HG03139 (cell line): ENCODE measurements around the gene CPED1.
"Not testable (repeated sequence)": the region's sequence is repeated elsewhere in the genome, so short reads cannot be mapped to it uniquely, and the experiment has no call there.

Source experiments
- ATAC-seq: cut with Tn5 transposase; IDR thresholded peaks from one replicate; pipeline ENCODE4 v1.9.1; 2021; ENCODE audit not compliant: unreplicated experiment

The CPED1 gene

GRCh38 chr7:121303422-121304101 is 315.1 kb downstream of the CPED1 start:
- ATAC-seq: no peak

- ATAC-seq: no peak
Observed at GRCh38 chr7:121304102-121304658, 315.7 kb downstream of the CPED1 start.

GRCh38 chr7:121305109-121305508 is 316.6 kb downstream of the CPED1 start:
- no peak for ATAC-seq

- no peak for ATAC-seq
Observed at GRCh38 chr7:121306565-121306964, 318.1 kb downstream of the CPED1 start.

- no peak for ATAC-seq
Observed at GRCh38 chr7:121307021-121307574, 318.6 kb downstream of the CPED1 start.

- no peak for ATAC-seq
Observed at GRCh38 chr7:121313220-121313792, 324.8 kb downstream of the CPED1 start.

- ATAC-seq: peak; percentile 82
Observed at GRCh38 chr7:121313793-121314676, 325.5 kb downstream of the CPED1 start.

- not testable (repeated sequence) for ATAC-seq
Observed at GRCh38 chr7:121315170-121315569, 326.7 kb downstream of the CPED1 start.

- no peak for ATAC-seq
Observed at GRCh38 chr7:121322460-121322859, 333.9 kb downstream of the CPED1 start.

GRCh38 chr7:121323515-121324302 is 335.2 kb downstream of the CPED1 start:
- no peak for ATAC-seq

- ATAC-seq: no peak
Observed at GRCh38 chr7:121327671-121328070, 339.2 kb downstream of the CPED1 start.

- ATAC-seq: no peak
Observed at GRCh38 chr7:121328508-121329190, 340.1 kb downstream of the CPED1 start, which contains the start of gene WNT16. Gene WNT16, plus strand, starts transcription at chr7:121329000. Its CDS starts 293 bp downstream, at chr7:121329293.

GRCh38 chr7:121329191-121330052 is 340.9 kb downstream of the CPED1 start:
- peak; percentile 61 for ATAC-seq

GRCh38 chr7:121330053-121330833 is 341.7 kb downstream of the CPED1 start:
- ATAC-seq: peak; percentile 30

- ATAC-seq: no peak
Observed at GRCh38 chr7:121331048-121331447, 342.5 kb downstream of the CPED1 start.

GRCh38 chr7:121331574-121331973 is 343.1 kb downstream of the CPED1 start:
- ATAC-seq: no peak

- no peak for ATAC-seq
Observed at GRCh38 chr7:121334376-121334775, 345.9 kb downstream of the CPED1 start.
